ENCODE measurements around the gene MLN.

GRCh38 chr6:33765368-33765767 lies 38.4 kb downstream of the MLN start:
- TF ChIP-seq POLR2A (IDR thresholded peaks at IDR 0.05; ENCODE audit: low read depth, low read length) (no peak), CTCF (conservative IDR thresholded peaks at IDR 0.05; ENCODE audit: low read depth, low read length) (no peak), RFX5 (IDR thresholded peaks at IDR 0.05; ENCODE audit: low read depth, low read length) (no peak), SMC3 (IDR thresholded peaks at IDR 0.05; ENCODE audit: low read depth, low read length) (no peak), RCOR1 (IDR thresholded peaks at IDR 0.05; ENCODE audit: insufficient replicate concordance, low read length) (no peak), FOS (IDR thresholded peaks at IDR 0.05; ENCODE audit: low read depth, low read length) (no peak), BHLHE40 (IDR thresholded peaks at IDR 0.05; ENCODE audit: low read depth, low read length) (no peak), CEBPB (IDR thresholded peaks at IDR 0.05; ENCODE audit: low read depth, low read length) (no peak), MAFK (IDR thresholded peaks at IDR 0.05; ENCODE audit: low read depth, low read length) (no peak), RAD21 (IDR thresholded peaks at IDR 0.05; ENCODE audit: low read length) (no peak), CHD1 (IDR thresholded peaks at IDR 0.05; ENCODE audit: low read depth, low read length) (no peak), ELK1 (IDR thresholded peaks at IDR 0.05; ENCODE audit: borderline replicate concordance, low read depth, low read length) (no peak), USF2 (IDR thresholded peaks at IDR 0.05; ENCODE audit: low read depth, low read length) (no peak), MAZ (IDR thresholded peaks at IDR 0.05; ENCODE audit: borderline replicate concordance, low read depth, low read length) (no peak)
